Osteocyte (in vitro differentiated cells): ENCODE results near the gene BBX. TPM values are rescaled to one million over a fixed set of nuclear protein-coding genes. Genes with fewer than 3 reads are reported as not detected.
A peak's percentile ranks its signal among the peaks of the same experiment; 100 is the strongest.

Source experiments
- DNase-seq: peaks from one replicate; pipeline ENCODE4 v3.0.0; 2021; ENCODE audit warnings: mixed read lengths; ENCODE audit not compliant: unreplicated experiment; ENCODE audit errors: extremely low spot score
- H3K27ac Mint-ChIP-seq: one replicate; pipeline ENCODE4 v1.8.0; 2021; ENCODE audit warnings: mild to moderate bottlenecking, mixed read lengths; ENCODE audit not compliant: unreplicated experiment
- H3K27me3 Mint-ChIP-seq: one replicate; pipeline ENCODE4 v1.8.0; 2021; ENCODE audit warnings: mixed read lengths; ENCODE audit not compliant: unreplicated experiment
- H3K36me3 Mint-ChIP-seq: one replicate; pipeline ENCODE4 v1.8.0; 2021; ENCODE audit warnings: mixed read lengths; ENCODE audit not compliant: unreplicated experiment
- H3K4me1 Mint-ChIP-seq: one replicate; pipeline ENCODE4 v1.8.0; 2021; ENCODE audit warnings: mixed read lengths; ENCODE audit not compliant: unreplicated experiment
- H3K4me3 Mint-ChIP-seq: one replicate; pipeline ENCODE4 v1.8.0; 2021; ENCODE audit warnings: mild to moderate bottlenecking, moderate library complexity, mixed read lengths; ENCODE audit not compliant: unreplicated experiment
- H3K9me3 Mint-ChIP-seq: one replicate; pipeline ENCODE4 v1.8.0; 2021; ENCODE audit warnings: mixed read lengths; ENCODE audit not compliant: unreplicated experiment
- total RNA-seq: library from RNA; stranded (reverse); gene quantifications from 2 replicates; pipeline ENCODE4 v1.2.1, GENCODE V29; 2021
- TF ChIP-seq, protein P1 (sequence below): fragments of 200-600 bp; sonication (generic); IDR thresholded peaks from 2 replicates; pipeline ENCODE4 v1.5.0; 2021; ENCODE audit warnings: antibody characterized with exemption, mild to moderate bottlenecking, moderate library complexity

Gene BBX
- total RNA-seq, 1 donor from 2014 or later: 92.2 TPM

DNA sequence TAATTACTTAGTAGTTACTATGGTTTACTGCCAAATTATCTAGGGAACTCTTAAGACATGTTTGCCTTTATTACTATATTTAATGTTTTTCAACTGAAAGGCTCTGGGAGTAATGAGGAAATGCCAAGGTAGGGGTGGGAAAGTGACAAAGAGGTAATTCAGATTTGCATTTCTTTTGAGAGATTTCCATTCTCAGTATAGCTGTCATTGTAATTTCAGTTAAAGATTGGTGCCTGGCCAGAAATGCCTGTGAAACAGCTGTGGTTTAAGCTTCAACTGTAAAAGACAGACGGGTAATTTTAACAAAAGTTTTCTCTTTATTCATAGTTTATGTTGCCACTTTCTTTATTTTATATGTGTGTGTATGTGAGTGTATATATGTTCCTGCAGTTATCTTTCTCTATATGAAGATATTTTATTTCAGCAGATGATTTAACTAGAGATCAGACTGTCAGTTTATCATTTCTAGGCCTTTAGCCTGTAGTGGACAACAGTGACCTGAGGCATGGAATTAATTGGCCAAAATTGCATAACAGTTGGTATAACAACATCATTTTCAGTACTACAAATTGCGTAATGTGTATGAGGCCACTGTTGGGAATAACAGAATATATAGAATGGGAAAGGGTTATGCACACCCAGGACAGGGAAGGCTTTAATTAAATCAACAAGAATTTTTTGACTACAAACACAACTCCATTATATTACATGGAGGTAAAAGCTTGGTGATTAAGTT is 119.0 kb downstream of the BBX start:
- peaks cover 4% of the 10 kb centered on the region for H3K36me3 Mint-ChIP-seq
- no peak for DNase-seq
- H3K27me3 Mint-ChIP-seq: no peaks in the 10 kb centered on the region
- H3K27ac Mint-ChIP-seq: peak overlapping the region; percentile 62
- H3K4me3 Mint-ChIP-seq: no peak overlapping the region
- no peaks in the 10 kb centered on the region for H3K9me3 Mint-ChIP-seq
- TF ChIP-seq, protein P1, sequence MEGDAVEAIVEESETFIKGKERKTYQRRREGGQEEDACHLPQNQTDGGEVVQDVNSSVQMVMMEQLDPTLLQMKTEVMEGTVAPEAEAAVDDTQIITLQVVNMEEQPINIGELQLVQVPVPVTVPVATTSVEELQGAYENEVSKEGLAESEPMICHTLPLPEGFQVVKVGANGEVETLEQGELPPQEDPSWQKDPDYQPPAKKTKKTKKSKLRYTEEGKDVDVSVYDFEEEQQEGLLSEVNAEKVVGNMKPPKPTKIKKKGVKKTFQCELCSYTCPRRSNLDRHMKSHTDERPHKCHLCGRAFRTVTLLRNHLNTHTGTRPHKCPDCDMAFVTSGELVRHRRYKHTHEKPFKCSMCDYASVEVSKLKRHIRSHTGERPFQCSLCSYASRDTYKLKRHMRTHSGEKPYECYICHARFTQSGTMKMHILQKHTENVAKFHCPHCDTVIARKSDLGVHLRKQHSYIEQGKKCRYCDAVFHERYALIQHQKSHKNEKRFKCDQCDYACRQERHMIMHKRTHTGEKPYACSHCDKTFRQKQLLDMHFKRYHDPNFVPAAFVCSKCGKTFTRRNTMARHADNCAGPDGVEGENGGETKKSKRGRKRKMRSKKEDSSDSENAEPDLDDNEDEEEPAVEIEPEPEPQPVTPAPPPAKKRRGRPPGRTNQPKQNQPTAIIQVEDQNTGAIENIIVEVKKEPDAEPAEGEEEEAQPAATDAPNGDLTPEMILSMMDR: no peak
- H3K4me1 Mint-ChIP-seq: peaks cover 25% of the 10 kb centered on the region

DNA sequence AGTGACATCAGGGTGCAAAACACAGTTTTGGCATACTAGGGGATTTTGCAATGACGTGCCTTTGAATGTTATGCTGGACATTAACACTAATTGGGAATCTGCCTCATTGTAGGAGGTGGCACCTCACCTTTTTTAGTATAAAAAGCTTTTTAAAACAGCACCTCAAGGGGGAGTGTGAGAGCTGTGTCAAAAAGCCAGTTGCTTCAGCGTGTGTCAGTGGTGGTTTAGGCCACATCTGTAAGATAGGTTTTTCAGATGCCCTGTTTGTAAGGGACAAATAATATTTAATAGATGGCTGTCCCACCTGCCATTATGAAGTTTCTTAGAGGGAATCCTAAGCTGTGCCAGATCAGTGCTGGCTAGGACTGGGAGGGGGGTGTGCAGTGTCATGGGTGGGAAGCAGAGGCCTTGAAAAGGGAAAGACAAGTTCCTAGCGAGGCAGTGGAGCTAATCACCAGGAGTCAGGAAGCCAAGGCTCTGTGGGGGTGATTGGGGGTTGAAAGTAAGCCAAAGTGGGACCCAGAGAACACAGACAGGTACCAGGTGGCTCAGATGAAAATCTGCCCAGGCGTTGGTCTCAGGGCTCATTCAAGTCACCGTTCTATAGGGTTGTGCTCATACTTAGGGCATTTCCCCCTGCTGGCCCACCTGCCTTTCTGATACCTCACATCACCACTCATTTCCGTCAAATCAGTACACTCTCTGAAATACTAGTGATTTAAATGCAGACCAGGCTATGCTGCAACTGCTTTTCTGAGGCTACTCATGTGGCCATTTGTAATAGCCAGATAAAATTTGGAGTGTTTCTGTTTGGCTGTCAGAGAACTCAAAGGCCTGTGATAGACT is 120.5 kb downstream of the BBX start:
- no peaks in the 10 kb centered on the region for H3K9me3 Mint-ChIP-seq

DNA sequence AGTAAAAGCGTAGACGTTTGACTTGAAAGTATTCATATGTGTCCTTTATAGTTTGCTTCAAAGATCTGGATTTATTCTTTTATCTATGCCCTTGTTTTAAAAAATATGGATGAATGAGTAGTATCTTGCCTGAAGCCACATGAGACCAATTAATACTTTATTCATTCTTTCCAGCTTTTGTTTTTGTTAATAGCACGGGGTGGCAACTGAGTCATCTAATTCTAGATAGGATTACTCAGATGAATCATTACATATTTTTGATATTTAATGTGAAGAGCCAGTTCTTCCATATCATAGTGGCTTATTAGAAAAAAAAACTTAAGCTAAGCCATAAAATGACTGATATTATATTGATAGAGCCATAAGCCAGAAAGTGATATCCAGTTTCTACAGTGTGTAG is 121.9 kb downstream of the BBX start:
- peaks cover 15% of the 10 kb centered on the region for H3K36me3 Mint-ChIP-seq
- TF ChIP-seq, protein P1: no peak
- peaks cover 27% of the 10 kb centered on the region for H3K4me1 Mint-ChIP-seq
- H3K27ac Mint-ChIP-seq: no peak overlapping the region
- DNase-seq: no peak
- H3K9me3 Mint-ChIP-seq: no peaks in the 10 kb centered on the region
- no peaks in the 10 kb centered on the region for H3K27me3 Mint-ChIP-seq
- H3K4me3 Mint-ChIP-seq: no peak overlapping the region

More for the DNA sequence above, 120.5 kb downstream of the BBX start:
- no peak overlapping the region for H3K27ac Mint-ChIP-seq
- TF ChIP-seq, protein P1: peak; percentile 20
- no peak overlapping the region for H3K4me3 Mint-ChIP-seq
- no peak for DNase-seq
- H3K36me3 Mint-ChIP-seq: peaks cover 7% of the 10 kb centered on the region
- H3K27me3 Mint-ChIP-seq: no peaks in the 10 kb centered on the region
- H3K4me1 Mint-ChIP-seq: peaks cover 27% of the 10 kb centered on the region

DNA sequence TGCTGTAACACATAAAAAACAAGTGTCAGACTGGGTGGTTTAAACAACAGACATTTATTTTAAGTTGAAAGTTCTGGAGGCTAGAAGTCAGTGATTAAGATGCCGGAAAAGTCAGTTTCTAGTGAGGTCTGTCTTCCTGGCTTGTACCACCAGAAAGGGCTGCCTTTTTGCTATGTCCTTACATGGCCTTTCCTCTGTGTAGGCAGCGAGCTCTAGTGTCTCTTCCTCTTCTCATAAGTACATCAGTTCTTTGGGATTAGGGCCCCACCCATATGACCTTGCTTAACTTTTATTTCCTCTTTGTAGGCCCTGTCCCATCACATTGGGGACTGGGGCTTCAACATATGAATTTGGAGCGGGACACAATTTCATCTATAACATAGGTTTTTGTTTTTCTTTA is 128.0 kb downstream of the BBX start:
- DNase-seq: no peak
- Mint-ChIP-seq H3K4me3 (no peak overlapping the region), H3K27me3 (no peaks in the 10 kb centered on the region), H3K4me1 (peaks cover 5% of the 10 kb centered on the region), H3K36me3 (peaks cover 14% of the 10 kb centered on the region), H3K27ac (no peak overlapping the region), H3K9me3 (no peaks in the 10 kb centered on the region)
- TF ChIP-seq, protein P1: no peak

DNA sequence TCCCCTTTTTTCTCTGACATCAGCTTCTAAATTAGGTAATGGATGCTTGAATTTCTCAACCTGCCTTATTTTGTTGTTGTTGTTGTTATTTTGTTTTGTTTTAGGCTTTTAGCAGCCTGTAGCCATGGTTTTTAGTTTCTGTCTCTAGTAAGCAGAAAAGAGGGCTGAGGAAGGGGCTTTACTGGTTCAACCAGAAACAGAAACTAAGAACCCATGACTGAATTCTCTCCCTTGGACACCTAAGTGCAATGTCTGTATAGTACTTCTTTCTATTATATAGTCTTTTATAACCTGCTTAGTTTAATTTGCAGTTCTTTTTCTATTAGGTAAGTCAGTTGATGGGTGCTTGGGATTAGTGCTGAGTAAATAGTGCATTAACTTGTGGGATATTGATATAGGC is 129.0 kb downstream of the BBX start:
- Mint-ChIP-seq H3K9me3 (no peaks in the 10 kb centered on the region), H3K27me3 (no peaks in the 10 kb centered on the region), H3K36me3 (peaks cover 10% of the 10 kb centered on the region), H3K4me1 (peaks cover 5% of the 10 kb centered on the region), H3K4me3 (no peak overlapping the region), H3K27ac (no peak overlapping the region)
- TF ChIP-seq, protein P1: no peak
- DNase-seq: no peak
